K562 (cell line): ENCODE measurements around the gene PEX6. TPM values are rescaled to one million over a fixed set of nuclear protein-coding genes. Genes with fewer than 3 reads are reported as not detected.

ENCODE experiments used
- C11orf30 ChIP-seq: fragments of 450-650 bp; IDR thresholded peaks from 2 replicates; pipeline ENCODE4 v1.6.1; 2016; ENCODE audit warnings: low read depth, mild to moderate bottlenecking
- CBFA2T2 ChIP-seq: fragments of 450-650 bp; conservative IDR thresholded peaks from 2 replicates; pipeline ENCODE4 v1.6.1; 2017; ENCODE audit warnings: mild to moderate bottlenecking
- CHCHD3 ChIP-seq: fragments of 250-450 bp; sonication (Bioruptor Pico); IDR thresholded peaks from 2 replicates; pipeline ENCODE4 v2.1.2; 2022; ENCODE audit warnings: mild to moderate bottlenecking
- DIDO1 ChIP-seq: fragments of 450-650 bp; IDR thresholded peaks from 2 replicates; pipeline ENCODE4 v1.6.1; 2016; ENCODE audit warnings: low read depth, missing biosample characterization, missing genetic modification characterization
- FOS ChIP-seq: IDR thresholded peaks from 3 replicates; pipeline ENCODE4 v1.6.1; 2011; ENCODE audit not compliant: insufficient read length; ENCODE audit errors: extremely low read depth
- FOSL1 ChIP-seq: fragments of 200-800 bp; sonication (Bioruptor generic); conservative IDR thresholded peaks from 2 replicates; pipeline ENCODE4 v1.6.1; 2016; ENCODE audit warnings: missing genetic modification characterization, missing compliant biosample characterization
- KLF16 ChIP-seq: IDR thresholded peaks from 2 replicates; pipeline ENCODE4 v1.6.1; 2016; ENCODE audit warnings: antibody characterized with exemption
- MAFG ChIP-seq: fragments of 450-650 bp; conservative IDR thresholded peaks from 2 replicates; pipeline ENCODE4 v1.6.1; 2016; ENCODE audit warnings: missing genetic modification characterization, missing compliant biosample characterization
- MIER1 ChIP-seq: fragments of 450-650 bp; IDR thresholded peaks from 2 replicates; pipeline ENCODE4 v1.6.1; 2016; ENCODE audit warnings: antibody characterized with exemption, mild to moderate bottlenecking, low read depth
- RREB1 ChIP-seq: fragments of 250-450 bp; sonication (Bioruptor Pico); IDR thresholded peaks from 2 replicates; pipeline ENCODE4 v1.4.0; 2020
- SMARCA4 ChIP-seq: fragments of 450-650 bp; IDR thresholded peaks from 2 replicates; pipeline ENCODE4 v1.6.1; 2016
- ZNF217 ChIP-seq: sonication (generic); formaldehyde crosslinking; IDR thresholded peaks from 2 replicates; pipeline ENCODE4 v1.8.0; 2022; ENCODE audit warnings: mild to moderate bottlenecking, missing genetic modification reagents
- ZNF253 ChIP-seq: fragments of 250-450 bp; sonication (Bioruptor Pico); conservative IDR thresholded peaks from 2 replicates; pipeline ENCODE4 v1.6.1; 2021; ENCODE audit warnings: mild to moderate bottlenecking
- polyA plus RNA-seq, 8 experiments: library from polyadenylated mRNA; depleted of rRNA in 4 of 8; stranded (reverse) in 5 of 8; unstranded in 3 of 8; fragments of >200 nt; fragmentation: Nextera tagmentation in 2 of 8; fragmentation: Illumina TruSeq in 1 of 8; extraction: Ambion mirVana in 2 of 8; extraction: Trizol in 1 of 8; gene quantifications; 2 replicates each; pipeline versions ENCODE4 v1.2.1 to v1.2.3, GENCODE V29; 2011 to 2014; ENCODE audit warnings: inconsistent platforms in 1 of 8, missing spikeins in 1 of 8
- total RNA-seq, 7 experiments: library from RNA; depleted of rRNA in 6 of 7; stranded (reverse); fragments of >200 nt in 6 of 7; fragmentation: Illumina TruSeq in 2 of 7; extraction: Trizol in 2 of 7; gene quantifications; 2 replicates each; pipeline versions ENCODE4 v1.2.1 to v1.2.3, GENCODE V29; 2011 to 2021; ENCODE audit warnings: low replicate concordance in 1 of 7
- TF ChIP-seq, protein P1 (sequence below): IDR thresholded peaks from 2 replicates; pipeline ENCODE4 v1.6.1; 2016; ENCODE audit warnings: missing genetic modification characterization, missing compliant biosample characterization

The PEX6 gene
- total and polyA plus RNA-seq, 9 of the 15 experiments (the other 6 are each of a cell fraction or from before 2014, with no cell fraction given): 0.17 to 20.8 (median 6.9) TPM

DNA sequence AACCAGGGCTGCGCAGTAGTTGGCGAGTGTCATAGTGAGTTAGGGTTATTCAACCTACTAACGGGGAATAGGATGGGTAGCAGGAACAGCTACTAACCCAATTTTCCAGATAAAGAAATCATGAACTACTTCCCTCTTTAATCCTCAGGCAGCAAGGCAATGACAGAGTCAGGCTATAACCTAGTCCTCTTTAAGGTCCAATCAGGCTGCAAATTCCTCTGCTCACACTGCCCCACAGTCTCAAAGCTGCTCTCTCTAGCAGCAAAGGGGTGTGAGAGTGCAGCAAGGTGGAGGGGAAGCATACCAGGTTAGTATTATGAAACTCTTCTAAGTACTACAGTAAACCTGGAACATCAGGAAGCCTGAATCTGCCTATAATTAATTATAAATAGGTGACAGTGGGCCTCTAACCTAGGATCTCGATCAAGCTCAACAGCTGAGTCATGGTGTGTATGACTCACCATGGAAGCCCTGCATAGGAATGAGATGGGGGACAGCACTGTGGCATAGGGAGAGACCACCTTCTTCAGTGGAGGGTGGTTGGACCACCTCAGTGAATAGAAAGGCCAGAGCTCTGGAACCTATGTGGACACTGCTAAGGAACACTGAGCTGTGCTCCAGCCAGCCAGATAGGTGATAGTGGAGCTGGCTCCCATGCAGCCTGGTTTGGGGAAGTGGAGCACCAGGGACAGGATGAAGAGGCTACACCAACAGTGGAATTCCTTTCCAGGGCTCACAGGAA, 7.9 kb downstream of the PEX6 start (continued):
- TF ChIP-seq, protein P1, sequence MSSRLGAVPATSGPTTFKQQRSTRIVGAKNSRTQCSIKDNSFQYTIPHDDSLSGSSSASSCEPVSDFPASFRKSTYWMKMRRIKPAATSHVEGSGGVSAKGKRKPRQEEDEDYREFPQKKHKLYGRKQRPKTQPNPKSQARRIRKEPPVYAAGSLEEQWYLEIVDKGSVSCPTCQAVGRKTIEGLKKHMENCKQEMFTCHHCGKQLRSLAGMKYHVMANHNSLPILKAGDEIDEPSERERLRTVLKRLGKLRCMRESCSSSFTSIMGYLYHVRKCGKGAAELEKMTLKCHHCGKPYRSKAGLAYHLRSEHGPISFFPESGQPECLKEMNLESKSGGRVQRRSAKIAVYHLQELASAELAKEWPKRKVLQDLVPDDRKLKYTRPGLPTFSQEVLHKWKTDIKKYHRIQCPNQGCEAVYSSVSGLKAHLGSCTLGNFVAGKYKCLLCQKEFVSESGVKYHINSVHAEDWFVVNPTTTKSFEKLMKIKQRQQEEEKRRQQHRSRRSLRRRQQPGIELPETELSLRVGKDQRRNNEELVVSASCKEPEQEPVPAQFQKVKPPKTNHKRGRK (tag): no peak
- TF ChIP-seq SMARCA4: peak; percentile 96
- peak; percentile 77 for TF ChIP-seq FOS
- TF ChIP-seq MIER1: no peak
- no peak for TF ChIP-seq RREB1 (CRISPR knock-in tag)
- no peak for TF ChIP-seq ZNF253 (CRISPR knock-in tag)
- no peak for TF ChIP-seq ZNF217 (CRISPR knock-in tag)
- no peak for TF ChIP-seq CHCHD3 (CRISPR knock-in tag)
- peak; percentile 92 for TF ChIP-seq MAFG
- TF ChIP-seq KLF16: no peak
- no peak for TF ChIP-seq CBFA2T2
- peak; percentile 98 for TF ChIP-seq FOSL1 (tag)
- no peak for TF ChIP-seq DIDO1
- peak; percentile 90 for TF ChIP-seq C11orf30
